Stimulated activated memory B cell treated with anti-CD40 and anti-IgM and Interleukin-4, amounts not matched to agents 10 μg/mL and 1 μg/mL and 100 μg/mL, for 72 hours (primary cell): Measurements from ENCODE around the gene INTS7.
A peak's percentile ranks its signal among the peaks of the same experiment; 100 is the strongest.
"Not testable (repeated sequence)": the region's sequence is repeated elsewhere in the genome, so short reads cannot be mapped to it uniquely, and the experiment has no call there.

Experiments
- ATAC-seq: fragments of 150-1000 bp; cut with Tn5 transposase; 2 replicates; pipeline ENCODE4 v1.10.0; 2021
- H3K27ac Mint-ChIP-seq: one replicate; pipeline ENCODE4 v1.8.0; 2022; ENCODE audit warnings: mild to moderate bottlenecking, mixed read lengths
- H3K27me3 Mint-ChIP-seq: one replicate; pipeline ENCODE4 v1.8.0; 2022; ENCODE audit warnings: mixed read lengths
- H3K36me3 Mint-ChIP-seq: one replicate; pipeline ENCODE4 v1.8.0; 2022; ENCODE audit warnings: mixed read lengths
- H3K4me1 Mint-ChIP-seq: one replicate; pipeline ENCODE4 v1.8.0; 2022; ENCODE audit warnings: mixed read lengths
- H3K4me3 Mint-ChIP-seq: one replicate; pipeline ENCODE4 v1.8.0; 2022; ENCODE audit warnings: mild to moderate bottlenecking, moderate library complexity, mixed read lengths
- H3K9me3 Mint-ChIP-seq: one replicate; pipeline ENCODE4 v1.8.0; 2022; ENCODE audit warnings: mixed read lengths

INTS7 gene

GRCh38 chr1:212044851-212045250, 9.5 kb upstream of the INTS7 start:
- H3K27ac Mint-ChIP-seq, result no peak overlapping the region
- no peaks in the 10 kb centered on the region for H3K9me3 Mint-ChIP-seq
- H3K27me3 Mint-ChIP-seq, result no peaks in the 10 kb centered on the region
- H3K36me3 Mint-ChIP-seq, result no peaks in the 10 kb centered on the region
- ATAC-seq, result no peak
- H3K4me1 Mint-ChIP-seq, result no peaks in the 10 kb centered on the region
- no peak overlapping the region for H3K4me3 Mint-ChIP-seq

GRCh38 chr1:212042436-212042835, 7.1 kb upstream of the INTS7 start:
- ATAC-seq, result no peak
- no peaks in the 10 kb centered on the region for H3K36me3 Mint-ChIP-seq
- H3K9me3 Mint-ChIP-seq, result no peaks in the 10 kb centered on the region
- H3K27ac Mint-ChIP-seq, result no peak overlapping the region
- no peaks in the 10 kb centered on the region for H3K27me3 Mint-ChIP-seq
- H3K4me1 Mint-ChIP-seq, result peaks cover 1% of the 10 kb centered on the region
- no peak overlapping the region for H3K4me3 Mint-ChIP-seq

DNA sequence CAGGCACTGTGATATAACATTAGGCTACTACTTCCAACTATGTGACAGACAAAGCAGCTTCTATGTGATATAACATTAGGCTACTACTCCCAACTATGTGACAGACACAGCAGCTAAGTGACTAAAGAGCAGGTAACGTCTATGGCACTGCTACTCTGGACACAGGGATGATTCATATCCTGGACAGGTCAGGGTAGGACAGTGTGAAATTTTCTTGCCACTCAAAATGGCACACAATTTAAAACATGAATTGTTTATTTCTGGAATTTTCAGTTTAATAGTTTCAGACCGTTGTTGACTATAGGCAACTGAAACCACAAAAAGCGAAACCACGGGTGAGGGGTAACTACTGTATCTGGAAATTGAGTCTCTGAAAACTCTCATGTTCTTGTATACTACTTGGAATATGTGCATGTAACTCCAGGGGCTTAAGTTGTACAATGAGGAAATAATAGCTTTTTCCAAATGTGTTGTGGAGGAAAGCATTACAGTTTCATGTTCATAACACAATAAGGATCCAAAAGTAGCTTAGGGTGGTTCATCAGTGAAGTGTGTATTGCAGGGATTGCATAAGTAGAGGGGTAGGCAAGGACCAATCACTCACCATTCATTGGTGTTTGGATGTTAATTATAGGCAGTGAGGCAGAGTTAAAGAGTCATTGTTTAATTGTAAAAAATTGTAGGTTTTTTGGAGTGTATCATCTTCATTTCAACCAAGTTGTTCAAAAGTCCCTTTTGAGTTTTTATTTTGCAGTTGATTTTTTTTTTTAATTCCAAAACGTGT, 5.5 kb upstream of the INTS7 start:
- no peaks in the 10 kb centered on the region for H3K9me3 Mint-ChIP-seq
- H3K27ac Mint-ChIP-seq, result no peak overlapping the region
- peak overlapping the region; percentile 22 for H3K4me3 Mint-ChIP-seq
- H3K27me3 Mint-ChIP-seq, result no peaks in the 10 kb centered on the region
- ATAC-seq, result no peak
- no peaks in the 10 kb centered on the region for H3K36me3 Mint-ChIP-seq
- peaks cover 14% of the 10 kb centered on the region for H3K4me1 Mint-ChIP-seq

GRCh38 chr1:212039622-212040021, 4.3 kb upstream of the INTS7 start:
- Mint-ChIP-seq H3K27me3 (no peaks in the 10 kb centered on the region), H3K27ac (no peak overlapping the region), H3K4me3 (no peak overlapping the region), H3K36me3 (no peaks in the 10 kb centered on the region), H3K9me3 (no peaks in the 10 kb centered on the region), H3K4me1 (peaks cover 17% of the 10 kb centered on the region)
- no peak for ATAC-seq

DNA sequence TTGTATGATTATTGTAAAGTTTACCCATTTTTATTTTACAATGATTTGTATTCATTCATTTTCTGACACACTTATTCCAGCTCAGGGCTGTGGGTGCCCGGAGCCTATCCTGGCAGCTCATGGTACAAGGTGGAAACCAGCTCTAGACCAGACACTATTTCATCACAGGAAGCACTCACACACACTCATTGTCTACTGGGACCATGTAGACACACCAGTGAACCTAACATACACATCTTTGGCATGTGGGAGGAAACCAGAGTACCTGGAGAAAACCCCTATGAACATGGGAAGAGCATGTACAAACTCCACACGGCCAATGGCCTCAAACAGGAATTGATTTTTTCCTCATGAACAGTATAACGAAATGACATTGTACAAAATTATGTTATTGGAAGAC, 2.5 kb upstream of the INTS7 start:
- Mint-ChIP-seq H3K4me1 (peaks cover 23% of the 10 kb centered on the region), H3K27ac (no peak overlapping the region), H3K36me3 (peaks cover 2% of the 10 kb centered on the region), H3K4me3 (peak overlapping the region; percentile 17), H3K9me3 (no peaks in the 10 kb centered on the region), H3K27me3 (no peaks in the 10 kb centered on the region)
- ATAC-seq, result no peak

DNA sequence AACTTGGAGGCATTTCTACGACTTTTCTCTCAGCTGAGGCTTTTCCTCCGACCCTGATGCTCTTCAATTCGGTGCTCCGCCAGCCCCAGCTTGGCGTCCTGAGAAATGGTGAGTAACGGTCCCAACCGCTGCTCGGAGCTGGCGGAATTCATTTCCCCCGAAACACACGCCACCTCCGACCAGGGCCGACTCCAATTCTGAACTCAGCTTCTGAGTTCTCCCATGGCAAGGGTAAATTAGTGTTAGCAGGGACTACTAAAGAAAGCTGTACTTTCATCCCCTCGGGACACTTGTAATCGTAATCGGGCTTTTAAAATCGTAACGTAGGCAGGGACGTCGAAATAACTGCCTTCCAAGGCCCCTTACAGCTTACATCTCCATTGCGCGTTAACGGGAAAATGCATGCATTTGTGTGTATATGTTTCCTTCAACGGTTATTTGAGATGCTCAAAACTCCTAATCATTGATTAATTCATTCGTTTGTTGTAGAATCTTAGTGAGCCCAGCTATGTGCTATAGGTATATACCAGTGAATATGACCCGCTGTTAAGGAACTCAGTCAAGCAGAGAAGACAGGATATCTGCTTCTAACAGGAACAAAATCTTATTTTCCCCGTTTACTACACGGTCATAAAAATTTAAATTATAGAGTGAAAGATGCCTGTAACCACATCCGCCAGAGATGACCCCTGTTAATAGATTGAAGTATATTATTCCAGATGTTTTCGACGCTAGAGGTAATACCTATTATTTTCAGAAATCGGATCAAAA, 663 bp upstream of the INTS7 start:
- Mint-ChIP-seq H3K27me3 (no peaks in the 10 kb centered on the region), H3K4me3 (peak overlapping the region; percentile 96), H3K27ac (peak overlapping the region; percentile 88), H3K9me3 (no peaks in the 10 kb centered on the region), H3K4me1 (peaks cover 42% of the 10 kb centered on the region), H3K36me3 (peaks cover 11% of the 10 kb centered on the region)
- peak; percentile 2 for ATAC-seq

GRCh38 chr1:212034516-212035122, 738 bp downstream of the INTS7 start:
- Mint-ChIP-seq H3K4me3 (peak overlapping the region; percentile 96), H3K27me3 (no peaks in the 10 kb centered on the region), H3K27ac (peak overlapping the region; percentile 88), H3K36me3 (peaks cover 11% of the 10 kb centered on the region), H3K9me3 (no peaks in the 10 kb centered on the region), H3K4me1 (peaks cover 53% of the 10 kb centered on the region)
- no peak for ATAC-seq

DNA sequence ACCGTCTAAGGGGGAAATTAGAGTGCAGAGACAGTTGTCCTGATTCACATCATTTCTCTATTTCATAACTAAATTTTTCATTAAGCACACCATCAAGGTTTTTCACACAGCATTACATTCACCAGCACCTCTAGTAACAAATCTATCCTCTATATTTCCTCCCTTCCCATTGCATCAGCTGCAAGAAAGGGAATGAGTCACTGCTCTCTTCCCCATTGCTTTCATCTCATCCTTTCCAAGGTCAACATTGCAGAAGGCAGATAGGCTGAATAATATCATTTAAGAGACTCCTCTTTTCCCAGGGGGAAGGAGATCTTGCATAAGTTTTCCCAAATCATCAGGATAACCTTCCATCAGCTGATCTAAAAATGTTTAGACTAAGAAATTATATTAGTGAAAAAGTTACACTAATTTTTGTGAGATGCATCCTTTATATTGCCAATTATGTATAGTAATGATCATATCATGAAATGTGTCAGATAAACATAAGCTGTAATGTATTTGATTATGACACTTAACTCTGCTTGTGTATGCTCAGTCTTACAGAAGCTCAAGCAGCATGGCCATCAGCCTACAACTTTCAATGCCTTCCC, 4.3 kb downstream of the INTS7 start:
- Mint-ChIP-seq H3K36me3 (peaks cover 11% of the 10 kb centered on the region), H3K27me3 (no peaks in the 10 kb centered on the region), H3K4me3 (no peak overlapping the region), H3K27ac (peak overlapping the region; percentile 50), H3K9me3 (no peaks in the 10 kb centered on the region), H3K4me1 (peaks cover 46% of the 10 kb centered on the region)
- no peak for ATAC-seq

- ATAC-seq, result not testable (repeated sequence)
Observed at GRCh38 chr1:212027727-212028126, 7.6 kb downstream of the INTS7 start.

DNA sequence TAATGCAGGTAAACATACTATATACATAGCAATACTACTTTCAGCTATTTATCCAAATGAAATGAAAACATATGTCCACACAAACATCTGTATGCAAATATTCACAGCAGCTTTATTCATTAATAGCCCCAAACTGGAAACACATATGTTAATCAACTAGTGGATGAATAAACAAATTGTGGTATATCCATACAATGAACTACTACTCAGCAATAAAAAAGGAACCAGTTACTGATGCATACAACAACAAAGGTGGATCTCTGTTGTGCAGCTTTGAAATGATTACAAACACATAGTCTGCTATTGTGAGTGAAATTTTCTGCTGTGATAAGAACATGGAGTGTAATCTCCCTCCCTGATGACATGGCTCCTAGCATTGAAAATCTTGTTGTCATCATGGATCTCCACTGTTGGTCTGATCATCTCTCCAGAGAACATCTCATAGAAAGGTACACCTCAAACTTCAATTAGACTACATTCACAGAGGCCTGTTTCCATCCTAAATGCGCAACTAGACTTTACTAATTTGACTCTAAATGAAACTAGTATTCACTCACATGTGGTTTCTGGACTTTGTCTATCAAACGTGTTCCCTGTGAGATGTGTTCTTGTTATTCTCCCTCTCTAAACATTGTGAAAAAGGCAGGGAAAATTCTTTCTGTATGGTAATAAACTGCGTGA, 10.7 kb downstream of the INTS7 start:
- H3K4me3 Mint-ChIP-seq, result no peak overlapping the region
- peaks cover 3% of the 10 kb centered on the region for H3K9me3 Mint-ChIP-seq
- no peaks in the 10 kb centered on the region for H3K27me3 Mint-ChIP-seq
- no peak overlapping the region for H3K27ac Mint-ChIP-seq
- peaks cover 19% of the 10 kb centered on the region for H3K36me3 Mint-ChIP-seq
- H3K4me1 Mint-ChIP-seq, result peaks cover 22% of the 10 kb centered on the region
- ATAC-seq, result no peak

More at GRCh38 chr1:212027727-212028126, 7.6 kb downstream of the INTS7 start:
- H3K9me3 Mint-ChIP-seq, H3K4me3 Mint-ChIP-seq, H3K27me3 Mint-ChIP-seq, H3K27ac Mint-ChIP-seq: not testable (repeated sequence)
- H3K36me3 Mint-ChIP-seq, result peaks cover 27% of the 10 kb centered on the region
- peaks cover 40% of the 10 kb centered on the region for H3K4me1 Mint-ChIP-seq

GRCh38 chr1:212022908-212023307, 12.4 kb downstream of the INTS7 start:
- H3K27me3 Mint-ChIP-seq, H3K4me3 Mint-ChIP-seq, H3K9me3 Mint-ChIP-seq, H3K27ac Mint-ChIP-seq, ATAC-seq: not testable (repeated sequence)
- Mint-ChIP-seq H3K36me3 (peaks cover 19% of the 10 kb centered on the region), H3K4me1 (peaks cover 17% of the 10 kb centered on the region)

DNA sequence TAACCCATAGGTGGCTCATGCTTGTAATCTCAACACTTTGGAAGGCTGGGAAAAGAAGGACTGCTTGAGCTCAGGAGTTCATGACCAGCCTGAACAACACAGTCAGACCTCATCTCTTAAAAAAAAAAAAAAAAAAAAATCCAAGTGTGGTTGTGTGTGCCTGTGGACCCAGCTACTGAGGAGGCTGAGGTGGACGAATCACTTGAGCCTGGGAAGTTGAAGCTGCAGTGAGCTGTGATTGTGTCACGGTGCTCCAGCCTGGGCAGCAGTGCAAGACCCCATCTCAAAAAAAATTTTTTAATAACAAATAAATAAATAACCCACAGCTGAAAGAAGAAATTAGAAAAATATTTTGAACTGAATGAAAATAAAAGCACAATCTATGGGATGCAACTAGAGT, 13.8 kb downstream of the INTS7 start:
- Mint-ChIP-seq H3K27me3 (no peaks in the 10 kb centered on the region), H3K36me3 (peaks cover 19% of the 10 kb centered on the region), H3K4me3 (no peak overlapping the region), H3K9me3 (peaks cover 3% of the 10 kb centered on the region), H3K4me1 (peaks cover 17% of the 10 kb centered on the region), H3K27ac (no peak overlapping the region)
- no peak for ATAC-seq

DNA sequence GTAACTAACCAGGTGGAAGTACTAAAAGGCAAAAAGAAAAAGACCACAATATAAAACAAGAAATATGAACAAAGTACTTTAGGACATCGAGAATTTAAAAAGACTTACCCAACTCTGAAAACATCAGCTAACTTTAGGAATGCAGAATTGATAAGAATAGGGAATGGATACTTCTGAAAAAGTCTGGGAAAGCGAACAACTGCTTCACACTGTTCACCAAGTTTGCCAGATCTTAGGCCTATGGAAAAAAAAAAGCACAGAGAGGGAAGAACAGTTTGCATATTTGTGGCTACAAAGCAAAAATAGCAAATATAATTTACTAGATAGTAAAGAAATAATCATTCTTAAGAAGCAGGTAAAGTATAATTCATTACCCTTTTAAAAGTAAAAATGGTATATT, 14.4 kb downstream of the INTS7 start:
- peaks cover 3% of the 10 kb centered on the region for H3K9me3 Mint-ChIP-seq
- ATAC-seq, result no peak
- no peak overlapping the region for H3K27ac Mint-ChIP-seq
- H3K4me1 Mint-ChIP-seq, result peaks cover 17% of the 10 kb centered on the region
- H3K36me3 Mint-ChIP-seq, result peaks cover 19% of the 10 kb centered on the region
- no peaks in the 10 kb centered on the region for H3K27me3 Mint-ChIP-seq
- no peak overlapping the region for H3K4me3 Mint-ChIP-seq

GRCh38 chr1:212013672-212014071, 21.7 kb downstream of the INTS7 start:
- Mint-ChIP-seq H3K9me3 (no peaks in the 10 kb centered on the region), H3K27ac (no peak overlapping the region), H3K36me3 (peaks cover 15% of the 10 kb centered on the region), H3K4me3 (no peak overlapping the region), H3K27me3 (no peaks in the 10 kb centered on the region), H3K4me1 (no peaks in the 10 kb centered on the region)
- ATAC-seq, result no peak
